RCC 7860 (cell line): ENCODE measurements around the gene IPO13.

Experiments used
- DNase-seq: peaks from one replicate; pipeline ENCODE4 v3.0.0-alpha.2; 2015; ENCODE audit warnings: low spot score
- FAIRE-seq: peaks from 2 replicates; lab custom pipeline; 2012; peaks lifted over from hg19 to GRCh38; lab: Jason Lieb, UNC

IPO13 gene

DNA sequence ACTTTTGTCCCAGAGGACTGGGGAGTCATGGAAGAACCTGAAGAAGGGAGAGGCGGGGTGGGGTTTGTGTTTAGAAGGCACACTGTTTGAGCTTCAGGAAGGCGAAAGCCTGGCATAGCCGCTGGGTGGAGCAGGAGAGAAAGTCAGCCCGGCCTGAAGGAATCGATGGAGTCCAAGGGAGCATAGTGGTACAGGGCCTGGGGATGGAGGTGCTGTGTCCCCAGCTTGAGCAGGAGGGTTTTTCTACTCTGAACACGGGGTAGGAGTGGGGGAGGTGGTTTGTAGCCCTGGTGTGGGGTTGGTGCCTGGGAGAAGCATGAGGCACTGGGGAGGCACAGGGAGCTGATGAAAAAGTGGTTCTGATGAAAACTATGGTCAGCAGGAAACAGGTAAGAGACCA lies 40.0 kb downstream of the IPO13 start:
- DNase-seq (no peak), FAIRE-seq (no peak)

DNA sequence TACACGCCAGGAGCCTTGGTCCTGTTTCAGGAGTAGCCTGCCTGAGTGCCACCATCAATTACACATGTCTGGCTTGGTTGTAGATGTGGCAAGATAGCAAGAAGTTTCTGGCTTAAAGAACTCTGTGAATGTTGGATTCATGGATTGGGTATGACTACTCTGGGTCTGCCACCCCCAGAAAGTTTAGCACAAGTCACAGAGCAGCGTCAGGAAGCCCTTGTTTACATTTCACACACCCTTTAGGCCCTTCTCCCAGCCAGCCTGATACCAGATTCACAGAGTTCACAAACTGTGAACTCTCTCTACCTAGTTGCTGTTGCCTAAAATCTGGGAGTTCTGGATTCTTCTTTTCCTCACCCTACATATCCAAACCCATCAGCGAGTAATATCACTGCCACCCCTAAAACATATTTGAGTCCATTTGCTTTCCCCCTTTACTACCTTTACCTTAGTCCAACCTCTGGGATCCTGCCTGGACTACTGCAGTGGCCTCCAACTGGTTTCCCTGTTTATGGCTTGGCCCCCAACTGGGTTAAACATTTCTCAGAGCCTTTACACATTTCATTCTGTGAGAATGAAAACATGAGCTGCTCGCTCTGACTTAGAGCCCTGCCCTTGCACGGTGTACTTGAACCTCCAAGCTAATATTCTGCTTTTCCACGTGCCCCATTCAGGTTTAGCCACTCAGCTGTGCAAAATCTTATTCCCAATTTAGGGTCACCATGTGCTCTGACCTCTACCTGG lies 40.6 kb downstream of the IPO13 start:
- no peak for FAIRE-seq

DNA sequence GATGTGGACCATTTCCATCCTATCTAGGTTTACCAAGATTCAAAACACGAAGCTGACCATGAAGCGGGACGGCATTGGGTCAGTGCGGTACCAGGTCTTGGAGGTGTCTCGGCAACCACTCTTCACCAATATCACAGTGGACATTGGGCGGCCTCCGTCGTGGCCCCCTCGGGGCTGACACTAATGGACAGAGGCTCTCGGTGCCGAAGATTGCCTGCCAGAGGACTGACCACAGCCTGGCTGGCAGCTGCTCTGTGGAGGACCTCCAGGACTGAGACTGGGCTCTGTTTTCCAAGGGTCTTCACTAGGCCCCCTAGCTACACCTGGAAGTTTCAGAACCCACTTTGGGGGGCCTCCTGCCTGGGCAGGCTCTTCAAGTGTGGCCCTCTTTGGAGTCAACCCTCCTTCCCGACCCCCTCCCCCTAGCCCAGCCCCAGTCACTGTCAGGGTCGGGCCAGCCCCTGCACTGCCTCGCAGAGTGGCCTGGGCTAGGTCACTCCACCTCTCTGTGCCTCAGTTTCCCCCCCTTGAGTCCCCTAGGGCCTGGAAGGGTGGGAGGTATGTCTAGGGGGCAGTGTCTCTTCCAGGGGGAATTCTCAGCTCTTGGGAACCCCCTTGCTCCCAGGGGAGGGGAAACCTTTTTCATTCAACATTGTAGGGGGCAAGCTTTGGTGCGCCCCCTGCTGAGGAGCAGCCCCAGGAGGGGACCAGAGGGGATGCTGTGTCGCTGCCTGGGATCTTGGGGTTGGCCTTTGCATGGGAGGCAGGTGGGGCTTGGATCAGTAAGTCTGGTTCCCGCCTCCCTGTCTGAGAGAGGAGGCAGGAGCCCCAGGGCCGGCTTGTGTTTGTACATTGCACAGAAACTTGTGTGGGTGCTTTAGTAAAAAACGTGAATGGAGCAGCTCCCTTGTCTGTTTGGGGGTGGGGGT lies 43.8 kb downstream of the IPO13 start:
- FAIRE-seq (no peak), DNase-seq (no peak)

More for the DNA sequence above, 40.6 kb downstream of the IPO13 start:
- DNase-seq = no peak

DNA sequence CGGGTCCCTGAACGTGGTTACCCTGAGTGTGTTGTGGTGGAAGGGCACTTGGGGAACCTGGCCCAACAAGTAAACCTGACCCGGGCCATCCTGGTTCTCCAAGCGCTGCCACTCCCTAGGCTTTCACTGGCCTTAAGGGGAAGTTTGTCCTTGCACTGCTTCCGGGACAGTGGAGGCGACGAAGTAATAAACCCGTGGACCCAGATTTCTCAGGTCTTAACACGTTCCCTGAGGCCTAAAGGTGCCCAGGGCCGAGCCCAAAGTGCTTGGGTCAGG lies 44.4 kb downstream of the IPO13 start:
- DNase-seq (no peak), FAIRE-seq (no peak)

DNA sequence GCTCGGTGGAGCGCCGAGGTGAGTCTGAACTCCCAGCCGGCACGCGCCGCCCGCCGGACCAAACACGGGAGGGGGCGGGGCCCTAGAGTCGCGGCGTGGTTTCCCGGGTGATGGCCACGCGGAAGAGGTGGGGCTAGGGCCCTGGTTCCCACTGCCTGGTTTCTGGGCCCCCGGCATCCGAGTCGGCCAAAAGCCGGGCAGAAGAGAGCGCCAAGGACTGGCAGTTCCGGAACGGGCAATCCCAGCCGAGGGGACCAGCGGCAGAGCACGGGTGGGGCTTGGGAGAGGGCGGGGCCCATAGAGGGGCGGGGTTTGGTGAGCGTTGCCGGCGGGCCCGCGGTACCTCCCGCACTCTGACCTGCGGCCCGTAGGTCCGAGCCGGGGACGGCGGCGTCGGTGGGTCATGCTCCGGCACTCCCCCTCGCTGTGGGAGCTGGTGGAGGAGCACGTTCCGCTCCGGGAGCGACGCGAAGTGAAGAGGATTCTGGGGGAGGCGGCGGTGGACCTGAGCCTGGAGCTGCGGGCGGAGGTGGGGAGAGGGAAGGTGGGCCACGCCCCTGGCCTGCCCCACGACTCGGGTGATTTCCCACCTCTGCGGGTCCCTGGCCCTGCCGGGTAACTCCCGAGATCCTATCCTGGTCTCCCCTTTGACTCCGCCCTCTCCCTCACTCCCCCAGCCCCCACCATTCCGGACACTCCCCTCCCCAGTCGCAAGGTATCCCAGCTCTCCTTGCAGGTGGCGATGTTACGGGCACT lies 44.9 kb downstream of the IPO13 start, which contains the start of gene CCDC24:
CCDC24 (plus strand) TSS at position 124 of the 756 bp plus-strand sequence; CDS start at position 404, 280 bp downstream.
- FAIRE-seq = peak; percentile 67

DNA sequence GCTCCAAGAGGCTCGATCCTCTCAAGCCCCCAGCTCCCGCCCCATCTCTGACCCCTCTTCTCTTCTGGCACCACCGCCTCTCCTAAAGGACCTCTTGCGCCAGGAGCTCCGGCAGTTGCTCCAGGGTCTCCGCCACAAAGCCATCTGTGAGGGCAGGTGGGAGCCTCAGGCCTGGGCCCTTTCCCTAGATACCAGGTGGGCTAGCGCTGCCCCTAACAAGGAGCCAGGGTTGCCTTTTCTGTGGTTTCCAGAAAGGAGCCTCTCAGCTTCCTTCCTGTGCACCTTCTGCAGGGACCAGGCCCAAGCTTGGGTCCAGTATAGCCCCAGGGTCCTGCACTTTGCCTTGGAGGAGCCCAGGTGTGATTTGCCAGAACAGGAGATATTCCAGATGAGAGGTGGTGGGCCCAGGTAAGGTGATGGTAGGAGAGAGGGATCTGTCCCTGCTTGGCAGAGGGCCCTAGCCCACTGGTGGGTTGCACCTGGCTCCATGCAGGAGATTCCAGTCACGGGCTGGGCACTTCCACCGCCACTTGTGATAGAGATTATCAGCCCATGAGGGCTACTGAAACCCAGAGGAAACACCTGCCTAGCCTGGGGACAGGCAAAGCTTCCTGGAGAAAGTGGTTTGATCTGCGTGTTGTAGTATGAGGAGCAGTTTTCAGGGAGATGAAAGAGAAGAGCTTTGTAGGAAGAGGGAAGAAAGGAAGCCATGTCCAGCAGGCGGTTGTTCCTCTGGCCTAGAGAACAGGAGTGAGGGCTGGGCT lies 45.7 kb downstream of the IPO13 start:
- DNase-seq (no peak), FAIRE-seq (no peak)

More for the DNA sequence above, 44.9 kb downstream of the IPO13 start, which contains the start of gene CCDC24:
- peak; percentile 74 for DNase-seq

- FAIRE-seq = no peak
Measured at GRCh38 chr1:43993206-43993914, 46.6 kb downstream of the IPO13 start.

DNA sequence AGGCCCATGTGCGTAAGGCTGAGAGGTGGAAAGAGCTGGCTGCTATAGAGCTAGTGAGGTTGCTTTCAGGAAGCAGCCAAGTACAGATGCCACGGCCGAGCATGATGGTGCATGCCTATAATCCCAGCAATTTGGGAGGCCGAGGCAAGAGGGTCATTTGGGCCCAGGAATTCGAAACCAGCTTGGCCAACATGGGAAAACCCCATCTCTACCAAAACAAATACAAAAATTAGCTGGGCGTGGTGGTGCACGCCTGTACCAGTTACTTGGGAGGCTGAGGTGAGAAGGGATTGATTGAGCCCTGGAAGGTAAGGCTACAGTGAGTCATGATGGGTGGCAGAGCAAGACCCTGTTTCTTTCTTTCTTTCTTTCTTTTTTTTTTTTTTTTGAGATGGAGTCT lies 47.3 kb downstream of the IPO13 start:
- FAIRE-seq (no peak), DNase-seq (no peak)

More at GRCh38 chr1:43993206-43993914, 46.6 kb downstream of the IPO13 start:
- DNase-seq = no peak

DNA sequence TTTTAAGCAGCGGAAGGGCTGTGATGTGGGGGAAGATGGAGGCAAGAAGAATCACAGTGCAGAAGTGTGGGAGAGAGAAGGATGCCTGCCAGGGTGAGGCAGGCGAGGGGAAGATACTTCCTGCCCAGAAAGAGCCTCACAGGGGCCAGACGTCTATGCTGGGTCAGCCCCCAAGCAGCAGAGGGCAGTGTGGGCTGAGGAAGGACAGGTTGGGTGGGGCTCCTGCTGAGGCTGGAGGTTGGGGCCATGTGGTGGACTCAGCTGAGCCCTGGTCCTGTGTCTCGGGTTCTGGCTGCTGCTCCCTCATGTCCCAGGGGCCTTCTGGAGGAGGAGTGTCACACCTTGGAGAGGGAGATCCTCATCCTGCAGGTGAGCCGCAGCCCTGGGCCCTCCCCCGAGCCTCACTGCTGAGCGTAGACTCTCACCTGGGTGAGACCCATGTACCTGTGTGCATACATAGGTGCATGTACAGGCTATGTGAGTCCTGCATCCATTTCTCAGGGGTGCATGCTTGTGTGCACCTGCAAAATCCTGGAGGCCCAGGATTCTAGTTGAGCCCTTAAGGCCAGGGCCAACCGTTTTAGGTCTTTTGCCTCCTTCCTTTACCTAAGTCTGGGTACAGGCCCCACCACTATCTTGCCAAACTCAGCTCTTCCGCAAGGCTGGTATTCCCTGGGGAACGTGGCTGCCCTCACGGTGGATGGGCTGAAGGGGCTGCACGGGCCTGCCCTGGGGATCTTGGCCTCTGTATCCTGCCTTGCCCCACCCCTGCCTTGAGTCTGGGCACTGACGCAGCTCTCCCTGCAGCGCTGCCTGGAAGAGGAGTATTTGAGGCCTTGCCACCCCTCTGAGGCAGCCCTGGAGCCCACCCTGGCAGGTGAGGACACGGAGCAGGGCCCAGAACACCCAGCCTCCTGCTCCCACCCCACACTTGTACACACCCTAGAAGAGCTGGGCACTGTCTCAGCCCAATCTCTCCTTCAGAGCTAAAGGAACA lies 48.3 kb downstream of the IPO13 start:
- FAIRE-seq (no peak), DNase-seq (no peak)

DNA sequence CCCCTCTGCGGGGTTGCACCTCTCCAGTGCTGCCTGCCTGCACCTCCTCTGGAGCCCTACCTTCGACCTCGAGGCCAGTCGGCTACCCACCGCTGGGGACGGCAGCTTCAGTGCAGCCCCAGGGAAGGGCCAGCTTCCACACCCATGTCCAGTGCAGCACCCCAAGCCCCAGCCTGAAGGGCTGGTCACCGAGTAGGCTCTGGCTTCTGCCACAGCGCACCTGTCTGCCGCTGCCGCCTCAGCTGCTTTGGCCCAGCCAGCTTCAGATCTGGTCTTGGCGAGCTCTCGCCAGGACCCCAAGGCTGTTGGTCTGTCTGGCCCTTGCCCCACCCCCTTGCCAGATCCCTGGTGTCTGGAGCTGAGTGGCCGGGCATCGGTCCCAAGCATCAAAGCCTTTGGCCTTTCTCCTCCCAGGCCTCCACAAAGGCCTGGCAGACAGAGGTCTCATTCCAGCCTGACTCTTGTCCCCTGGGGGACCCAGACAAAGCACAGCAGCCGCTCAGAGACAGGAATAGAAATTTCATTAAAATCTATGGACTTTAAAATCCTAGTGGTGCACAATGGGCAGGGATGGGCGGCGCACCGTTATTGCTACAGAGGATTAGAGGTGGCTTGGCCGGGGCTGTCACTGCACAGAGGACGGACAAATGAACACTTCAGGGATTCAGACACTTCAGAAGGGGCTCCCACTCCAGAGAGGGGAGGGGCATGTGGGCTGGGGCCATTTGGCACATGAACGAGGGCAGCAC lies 49.4 kb downstream of the IPO13 start:
- FAIRE-seq = no peak
- DNase-seq = no peak

DNA sequence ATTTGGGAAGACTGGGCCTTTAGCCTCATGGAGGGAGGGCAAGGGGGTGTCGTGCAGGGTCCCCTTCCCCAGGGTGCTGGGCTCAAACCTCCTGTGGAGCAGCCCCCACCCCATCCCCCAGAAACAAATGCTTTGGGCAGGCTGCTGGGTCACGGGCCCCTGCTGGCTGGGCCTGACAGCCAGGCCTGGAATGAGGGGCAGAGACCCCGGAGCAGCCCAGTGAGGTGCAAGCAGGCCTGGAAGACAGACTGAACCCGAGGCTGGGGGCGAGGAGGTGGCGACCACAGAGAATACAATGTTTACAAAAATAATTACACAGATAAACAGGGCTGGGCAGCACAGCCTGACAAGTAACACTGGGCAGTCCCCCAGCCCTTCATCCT lies 50.0 kb downstream of the IPO13 start:
- DNase-seq = no peak
- no peak for FAIRE-seq

DNA sequence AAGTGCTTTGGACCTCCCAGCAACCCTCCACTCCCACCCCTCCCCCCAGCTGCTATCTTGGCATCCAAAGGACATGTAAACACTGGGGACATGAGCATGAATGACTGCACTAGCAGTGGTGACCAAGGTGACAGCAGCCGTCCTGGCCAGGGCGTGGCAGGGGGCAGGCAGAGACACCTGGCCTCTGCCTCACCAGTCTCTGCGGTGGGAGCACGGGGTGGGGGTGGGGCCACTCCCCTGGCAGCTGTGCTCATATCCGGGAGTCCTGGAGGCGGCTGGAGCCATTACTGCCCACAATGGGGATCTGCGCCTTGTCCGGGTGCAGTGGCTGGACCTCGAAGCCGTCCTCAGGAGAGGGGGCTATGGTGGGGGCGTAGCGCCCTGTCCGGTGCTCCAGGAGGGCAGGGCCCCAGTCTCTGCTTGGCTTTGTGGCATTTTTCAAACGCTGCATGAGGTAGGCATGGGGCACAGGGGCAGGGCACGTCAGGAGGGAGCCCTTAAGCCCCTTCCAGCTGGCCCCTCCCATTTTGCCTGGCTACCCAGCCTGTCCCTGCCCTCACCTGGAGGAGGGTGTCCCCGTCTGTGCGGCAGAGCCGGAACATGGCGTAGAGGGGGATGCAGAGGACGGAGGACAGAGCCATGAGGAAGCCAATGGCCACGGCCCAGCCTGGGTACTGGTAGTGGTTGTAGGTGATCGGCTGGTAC lies 50.7 kb downstream of the IPO13 start:
- DNase-seq (no peak), FAIRE-seq (no peak)

GRCh38 chr1:43998000-43998378 lies 51.2 kb downstream of the IPO13 start:
- no peak for DNase-seq
- FAIRE-seq = no peak

- no peak for DNase-seq
Measured at GRCh38 chr1:43999455-43999854, 52.7 kb downstream of the IPO13 start.

GRCh38 chr1:44000122-44000665 lies 53.4 kb downstream of the IPO13 start:
- DNase-seq = no peak
- FAIRE-seq = no peak

More at GRCh38 chr1:43999455-43999854, 52.7 kb downstream of the IPO13 start:
- FAIRE-seq = no peak

DNA sequence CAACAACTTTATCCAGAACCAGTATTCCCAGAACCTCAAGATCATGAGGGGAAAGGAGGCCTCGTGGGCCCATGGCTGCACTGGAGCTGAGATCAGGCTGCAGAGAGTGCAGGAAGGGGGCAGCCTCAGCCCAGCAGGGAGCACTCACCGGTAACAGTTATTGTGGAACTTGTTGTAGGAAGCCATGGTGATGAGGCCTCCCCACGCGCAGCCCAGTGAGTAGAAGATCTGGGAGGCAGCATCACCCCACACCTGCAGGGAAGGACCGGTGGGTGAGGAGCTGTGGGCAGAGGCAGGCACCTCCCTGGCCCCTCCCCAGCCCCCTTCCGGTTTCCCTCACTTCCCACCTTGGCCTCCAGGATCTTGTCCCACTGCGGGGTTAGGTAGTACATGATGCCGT lies 55.4 kb downstream of the IPO13 start:
- no peak for FAIRE-seq
- DNase-seq = no peak

GRCh38 chr1:44002606-44003157 lies 55.9 kb downstream of the IPO13 start:
- FAIRE-seq = no peak
- DNase-seq = no peak
